Stimulated activated CD8-positive, alpha-beta memory T cell treated with anti-CD3 and anti-CD28 coated beads, Interleukin-15, amount 100 ng/mL, for 4 hours (primary cell): ENCODE data around the gene SNX2.
"Not testable (repeated sequence)": the region's sequence is repeated elsewhere in the genome, so short reads cannot be mapped to it uniquely, and the experiment has no call there.

Experiments
- DNase-seq, 2 donors: peaks; one replicate each; pipeline ENCODE4 v3.0.0-alpha.2; 2020; ENCODE audit warnings: low read depth in 2 of 2

The SNX2 gene

GRCh38 chr5:122844136-122844909, 69.4 kb downstream of the SNX2 start:
- no peak for DNase-seq

GRCh38 chr5:122844910-122845228, 70.0 kb downstream of the SNX2 start:
- no peak for DNase-seq

- peak; percentile 34 to 50 for DNase-seq
Observed at GRCh38 chr5:122845229-122846050, 70.6 kb downstream of the SNX2 start, which contains the start of gene SNX24. SNX24 (plus strand) TSS chr5:122845613; CDS start chr5:122845634, 21 bp downstream.

GRCh38 chr5:122846051-122846550, 71.2 kb downstream of the SNX2 start:
- DNase-seq, result no peak

GRCh38 chr5:122847687-122848081, 72.8 kb downstream of the SNX2 start:
- no peak for DNase-seq

- DNase-seq, result no peak
Observed at GRCh38 chr5:122849771-122850170, 74.9 kb downstream of the SNX2 start.

GRCh38 chr5:122857538-122857937, 82.7 kb downstream of the SNX2 start:
- DNase-seq, result not testable (repeated sequence)

GRCh38 chr5:122858451-122858850, 83.6 kb downstream of the SNX2 start:
- DNase-seq, result no peak

GRCh38 chr5:122863240-122863639, 88.4 kb downstream of the SNX2 start:
- no peak for DNase-seq

- no peak for DNase-seq
Observed at GRCh38 chr5:122863721-122864120, 88.8 kb downstream of the SNX2 start.

- no peak for DNase-seq
Observed at GRCh38 chr5:122864400-122864799, 89.5 kb downstream of the SNX2 start.

- no peak for DNase-seq
Observed at GRCh38 chr5:122864842-122865241, 90.0 kb downstream of the SNX2 start.

- no peak for DNase-seq
Observed at GRCh38 chr5:122870219-122870856, 95.5 kb downstream of the SNX2 start.

GRCh38 chr5:122871661-122872060, 96.8 kb downstream of the SNX2 start:
- DNase-seq, result no peak

GRCh38 chr5:122874179-122874875, 99.4 kb downstream of the SNX2 start:
- no peak for DNase-seq

GRCh38 chr5:122877518-122877917, 102.6 kb downstream of the SNX2 start:
- DNase-seq, result no peak

- no peak for DNase-seq
Observed at GRCh38 chr5:122879076-122879475, 104.2 kb downstream of the SNX2 start.
